Subcutaneous abdominal adipose tissue (tissue), 5 donors: Measurements from ENCODE around the gene GOLIM4.

Experiments
- H3K27ac ChIP-seq: one replicate; pipeline ENCODE4 v1.7.0; 2013; ENCODE audit warnings: low read depth, mild to moderate bottlenecking, inconsistent platforms, low read length, moderate library complexity
- H3K27me3 ChIP-seq, 5 donors: one replicate each; pipeline ENCODE4 v1.7.0; 2013; ENCODE audit warnings: low read length in 5 of 5, inconsistent platforms in 1 of 5; ENCODE audit not compliant: control insufficient read depth in 5 of 5, insufficient read depth in 4 of 5
- H3K36me3 ChIP-seq, 5 donors: one replicate each; pipeline ENCODE4 v1.7.0; 2013; ENCODE audit warnings: low read length in 5 of 5; ENCODE audit not compliant: control insufficient read depth in 5 of 5, insufficient read depth in 5 of 5
- H3K4me1 ChIP-seq, 5 donors: one replicate each; pipeline ENCODE4 v1.7.0; 2013; ENCODE audit warnings: low read length in 5 of 5, mild to moderate bottlenecking in 3 of 5, moderate library complexity in 1 of 5; ENCODE audit not compliant: control insufficient read depth in 5 of 5, insufficient read depth in 5 of 5
- H3K4me3 ChIP-seq, 5 donors: one replicate each; pipeline ENCODE4 v1.7.0; 2013; ENCODE audit warnings: low read length in 5 of 5, low read depth in 1 of 5
- H3K9ac ChIP-seq, 5 donors: one replicate each; pipeline ENCODE4 v1.7.0; 2013; ENCODE audit warnings: low read length in 5 of 5, mild to moderate bottlenecking in 4 of 5, moderate library complexity in 3 of 5
- H3K9me3 ChIP-seq, 5 donors: one replicate each; pipeline ENCODE4 v1.7.0; 2013; ENCODE audit warnings: low read length in 5 of 5; ENCODE audit not compliant: control insufficient read depth in 5 of 5
- donor health status: healthy.
- donor health status: healthy.
- donor health status: healthy.
- donor health status: healthy.
- donor health status: healthy.

The GOLIM4 gene

GRCh38 chr3:168090306-168091085 is 5.2 kb downstream of the GOLIM4 start:
- Histone ChIP-seq H3K4me1 (peaks cover 2 to 31% (median 22%) of the 10 kb centered on the region in 5 donors), H3K9ac (no peak overlapping the region), H3K27ac (no peak overlapping the region), H3K9me3 (no peaks in the 10 kb centered on the region), H3K4me3 (no peak overlapping the region), H3K36me3 (no peaks in the 10 kb centered on the region), H3K27me3 (no peaks in the 10 kb centered on the region)

GRCh38 chr3:168089179-168089771 is 6.4 kb downstream of the GOLIM4 start:
- Histone ChIP-seq H3K9ac (no peak overlapping the region), H3K4me1 (peaks cover 2 to 23% (median 14%) of the 10 kb centered on the region in 5 donors), H3K27me3 (no peaks in the 10 kb centered on the region), H3K4me3 (no peak overlapping the region), H3K36me3 (no peaks in the 10 kb centered on the region), H3K27ac (no peak overlapping the region), H3K9me3 (no peaks in the 10 kb centered on the region)

DNA sequence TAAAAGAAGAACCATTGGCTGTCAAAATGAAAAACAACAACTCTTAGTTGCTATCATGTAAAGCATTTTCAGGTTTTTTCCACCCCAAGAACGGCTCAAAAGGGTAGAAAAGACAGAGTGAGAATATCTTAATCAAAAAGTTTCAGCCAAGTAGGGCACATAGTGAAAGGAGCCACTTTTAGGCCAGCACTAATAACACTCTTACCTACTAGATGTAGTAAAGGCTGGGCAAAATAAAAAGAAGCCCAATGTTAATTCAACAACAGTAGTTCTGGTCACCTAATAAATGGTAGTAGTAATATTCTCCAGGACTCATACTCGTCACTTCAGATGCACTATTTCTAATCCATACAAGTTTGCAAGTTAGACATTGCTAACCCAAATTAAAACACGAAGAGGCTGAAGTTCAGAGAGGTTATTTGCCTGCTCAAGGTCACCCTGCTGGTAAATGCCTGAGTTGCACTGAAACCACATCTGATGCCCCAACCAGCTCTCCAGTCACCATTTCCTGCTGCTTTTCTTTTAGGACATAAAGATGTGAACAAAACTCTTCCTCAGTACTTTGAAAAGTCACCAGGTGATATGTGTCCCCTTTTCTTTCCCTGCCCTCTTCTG is 7.5 kb downstream of the GOLIM4 start:
- H3K4me1 ChIP-seq = peaks cover 0 to 14% (median 4%) of the 10 kb centered on the region in 5 donors
- H3K27me3 ChIP-seq = no peaks in the 10 kb centered on the region

DNA sequence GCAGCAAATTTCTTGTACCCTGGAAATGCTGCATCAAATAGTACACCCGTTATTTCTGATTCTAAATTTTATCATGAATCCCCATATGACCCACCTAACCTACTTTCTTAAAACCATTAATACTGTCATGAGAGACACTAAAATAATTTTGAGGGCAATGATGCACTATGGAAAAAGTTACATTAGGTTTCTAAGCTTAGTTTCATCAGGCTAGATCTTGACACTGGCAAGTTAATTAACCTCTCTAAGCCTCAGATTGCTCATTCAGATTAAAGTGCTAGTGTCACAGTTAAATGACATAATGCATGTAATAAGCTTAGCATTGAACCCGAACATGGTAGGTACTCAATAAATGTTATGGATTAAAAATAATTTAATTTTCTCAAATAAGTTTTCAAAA is 8.2 kb downstream of the GOLIM4 start:
- Histone ChIP-seq H3K9ac (no peak overlapping the region), H3K36me3 (no peaks in the 10 kb centered on the region), H3K4me3 (no peak overlapping the region), H3K27me3 (no peaks in the 10 kb centered on the region), H3K9me3 (no peaks in the 10 kb centered on the region), H3K4me1 (peaks cover 0 to 9% (median 0%) of the 10 kb centered on the region in 5 donors), H3K27ac (no peak overlapping the region)

More for the DNA sequence above, 7.5 kb downstream of the GOLIM4 start:
- Histone ChIP-seq H3K9me3 (no peaks in the 10 kb centered on the region), H3K36me3 (no peaks in the 10 kb centered on the region), H3K4me3 (no peak overlapping the region), H3K9ac (no peak overlapping the region), H3K27ac (no peak overlapping the region)

DNA sequence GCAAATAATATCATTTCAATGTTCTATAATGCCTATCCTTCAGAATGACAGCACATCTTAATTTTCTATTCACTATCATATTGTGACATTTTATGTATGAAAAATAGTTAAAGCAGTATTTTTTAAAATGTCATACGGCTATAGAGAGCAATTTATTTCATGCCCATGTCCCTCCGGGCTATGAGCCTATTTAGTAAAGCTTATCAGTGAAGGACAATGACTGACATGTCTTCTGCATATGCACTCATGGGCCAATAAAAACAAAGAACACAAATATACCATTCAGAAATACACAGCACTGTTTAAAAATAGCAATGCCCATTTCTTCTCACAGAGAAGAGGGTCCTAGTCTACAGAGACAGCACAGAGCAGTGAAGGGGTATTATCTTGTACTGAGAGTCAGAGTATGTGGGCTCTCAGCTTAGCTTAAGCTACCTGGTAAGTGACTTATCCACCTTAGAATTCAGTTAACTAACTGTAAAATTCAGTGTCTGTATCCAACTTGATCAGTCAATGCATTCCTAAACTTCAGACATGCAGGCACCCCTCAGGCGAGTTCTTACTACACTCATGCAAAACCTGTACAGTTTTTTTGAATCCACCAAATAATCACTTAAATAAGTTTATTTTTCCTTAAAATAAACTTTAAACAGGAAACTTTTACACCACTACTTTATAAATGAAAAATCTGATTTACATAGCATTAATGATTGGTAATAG is 9.0 kb downstream of the GOLIM4 start:
- H3K4me3 ChIP-seq = no peak overlapping the region
- H3K27me3 ChIP-seq = no peaks in the 10 kb centered on the region
- H3K27ac ChIP-seq = no peak overlapping the region
- no peaks in the 10 kb centered on the region for H3K36me3 ChIP-seq
- peaks cover 0 to under 1% (median 0%) of the 10 kb centered on the region in 5 donors for H3K4me1 ChIP-seq
- no peak overlapping the region for H3K9ac ChIP-seq
- H3K9me3 ChIP-seq = no peaks in the 10 kb centered on the region

GRCh38 chr3:168085491-168086119 is 10.1 kb downstream of the GOLIM4 start:
- Histone ChIP-seq H3K36me3 (no peaks in the 10 kb centered on the region), H3K4me1 (peaks cover 0 to 4% (median 0%) of the 10 kb centered on the region in 5 donors), H3K9ac (no peak overlapping the region), H3K4me3 (no peak overlapping the region), H3K27me3 (no peaks in the 10 kb centered on the region), H3K9me3 (no peaks in the 10 kb centered on the region), H3K27ac (no peak overlapping the region)

DNA sequence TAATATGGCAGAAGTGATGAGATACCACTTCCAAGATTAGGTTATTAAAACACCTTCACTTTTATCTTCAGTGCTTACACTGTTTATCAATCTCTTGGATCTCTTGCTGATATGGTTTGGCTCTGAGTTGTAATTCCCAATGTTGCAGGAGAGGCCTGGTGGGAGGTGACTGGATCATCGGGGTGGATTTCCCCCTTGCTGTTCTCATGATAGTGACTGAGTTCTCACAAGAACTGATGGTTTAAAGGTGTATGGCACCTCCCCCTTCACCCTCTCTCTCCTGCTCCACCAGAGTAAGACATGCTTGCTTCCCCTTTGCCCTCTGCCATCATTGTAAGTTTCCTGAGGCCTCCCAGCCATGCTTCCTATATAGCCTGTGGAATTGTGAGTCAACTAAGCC is 11.8 kb downstream of the GOLIM4 start:
- no peak overlapping the region for H3K9ac ChIP-seq
- no peak overlapping the region for H3K27ac ChIP-seq
- no peaks in the 10 kb centered on the region for H3K27me3 ChIP-seq
- H3K9me3 ChIP-seq = no peaks in the 10 kb centered on the region
- no peaks in the 10 kb centered on the region for H3K36me3 ChIP-seq
- peaks cover 0 to 4% (median 0%) of the 10 kb centered on the region in 5 donors for H3K4me1 ChIP-seq
- no peak overlapping the region for H3K4me3 ChIP-seq

DNA sequence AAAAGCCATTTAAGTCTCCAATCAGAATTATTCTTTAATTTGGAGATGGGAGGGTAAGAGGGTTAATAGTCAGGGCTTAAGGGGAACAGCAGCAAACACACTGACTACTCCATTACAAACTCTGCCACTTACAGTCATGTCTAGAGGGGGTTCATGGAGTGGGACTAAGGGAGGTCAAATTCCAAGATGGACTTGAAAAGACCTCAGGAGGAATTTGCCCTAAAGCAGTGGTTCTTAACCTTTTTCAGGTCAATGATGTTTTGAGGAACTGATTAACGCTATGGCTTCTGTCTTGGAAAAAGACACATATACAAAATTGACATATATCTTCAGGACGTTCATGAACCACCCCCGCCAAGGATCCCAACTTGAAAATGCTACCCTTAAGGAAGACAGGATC is 13.9 kb downstream of the GOLIM4 start:
- no peak overlapping the region for H3K4me3 ChIP-seq
- H3K9me3 ChIP-seq = no peaks in the 10 kb centered on the region
- no peak overlapping the region for H3K9ac ChIP-seq
- H3K27ac ChIP-seq = no peak overlapping the region
- H3K36me3 ChIP-seq = peaks cover 0 to 2% (median 0%) of the 10 kb centered on the region in 5 donors
- peaks cover 0 to 4% (median 0%) of the 10 kb centered on the region in 5 donors for H3K4me1 ChIP-seq
- H3K27me3 ChIP-seq = no peaks in the 10 kb centered on the region

GRCh38 chr3:168081171-168081771 is 14.5 kb downstream of the GOLIM4 start:
- H3K27ac ChIP-seq = no peak overlapping the region
- H3K36me3 ChIP-seq = peaks cover 0 to 2% (median 0%) of the 10 kb centered on the region in 5 donors
- H3K4me1 ChIP-seq = peaks cover 0 to 4% (median 0%) of the 10 kb centered on the region in 5 donors
- no peak overlapping the region for H3K4me3 ChIP-seq
- no peaks in the 10 kb centered on the region for H3K9me3 ChIP-seq
- H3K27me3 ChIP-seq = no peaks in the 10 kb centered on the region
- no peak overlapping the region for H3K9ac ChIP-seq
